IMR-90 (cell line): Measurements from ENCODE around the gene MMP25. TPM values are rescaled to one million over a fixed set of nuclear protein-coding genes. Genes with fewer than 3 reads are reported as not detected.

Experiments used
- ATAC-seq: fragments of 200-7000 bp; cut with Tn5 transposase; 2 replicates; pipeline ENCODE4 v1.9.1; 2020; ENCODE audit warnings: low read depth, mild to moderate bottlenecking, moderate library complexity
- BruUV-seq: library from RNA; stranded (reverse); fragments of 400-500 nt; replicated peaks from 2 replicates; lab custom pipeline; 2021; lab: Mats Ljungman, UMichigan
- CTCF ChIA-PET: fragments of 300-600 bp; formaldehyde crosslinking; extraction: SDS; loops from one replicate; lab custom pipeline; 2021; ENCODE audit warnings: antibody characterized with exemption; lab: Yijun Ruan, JAX
- POLR2A ChIA-PET: fragments of 300-600 bp; sonication (Branson Sonifier 250); formaldehyde crosslinking; loops from one replicate; lab custom pipeline; 2022; ENCODE audit warnings: antibody characterized with exemption; ENCODE audit not compliant: unreplicated experiment; lab: Charles Lee
- DNase-seq: peaks from one replicate; pipeline ENCODE4 v3.0.0; 2013
- H2AFZ ChIP-seq: replicated peaks from 2 replicates; pipeline ENCODE3; 2013; ENCODE audit warnings: low read length, mild to moderate bottlenecking; ENCODE audit not compliant: poor library complexity
- H2AK5ac ChIP-seq: 2 replicates; pipeline ENCODE4 v1.6.1; 2013; ENCODE audit warnings: low read depth, low read length, inconsistent platforms
- H2AK9ac ChIP-seq: replicated peaks from 2 replicates; pipeline ENCODE3; 2013; ENCODE audit warnings: mild to moderate bottlenecking, low read depth, low read length, moderate library complexity; ENCODE audit not compliant: poor library complexity
- H2BK120ac ChIP-seq: 2 replicates; pipeline ENCODE4 v1.6.1; 2013; ENCODE audit warnings: low read depth, low read length, inconsistent platforms
- H2BK15ac ChIP-seq: 3 replicates; pipeline ENCODE4 v1.6.1; 2013; ENCODE audit warnings: low read depth, low read length, inconsistent platforms
- H2BK20ac ChIP-seq: 2 replicates; pipeline ENCODE4 v1.6.1; 2013; ENCODE audit warnings: low read depth, mild to moderate bottlenecking, inconsistent platforms, low read length, moderate library complexity
- H2BK5ac ChIP-seq: 2 replicates; pipeline ENCODE4 v1.6.1; 2013; ENCODE audit warnings: mild to moderate bottlenecking, low read depth, low read length, inconsistent platforms; ENCODE audit not compliant: poor library complexity, severe bottlenecking
- H3K14ac ChIP-seq: replicated peaks from 2 replicates; pipeline ENCODE4 v1.6.1; 2013; ENCODE audit warnings: low read depth, low read length, inconsistent platforms
- H3K18ac ChIP-seq: 2 replicates; pipeline ENCODE4 v1.6.1; 2013; ENCODE audit warnings: low read depth, low read length, control low read depth
- H3K23ac ChIP-seq: 2 replicates; pipeline ENCODE4 v1.6.1; 2013; ENCODE audit warnings: low read depth, low read length, inconsistent platforms
- H3K27ac ChIP-seq: 2 replicates; pipeline ENCODE4 v1.5.1; 2013; ENCODE audit warnings: mild to moderate bottlenecking, control low read depth, low read length; ENCODE audit not compliant: insufficient read depth
- H3K27me3 ChIP-seq: 2 replicates; pipeline ENCODE4 v1.6.1; 2013; ENCODE audit warnings: low read length; ENCODE audit not compliant: control insufficient read depth, insufficient read depth
- H3K36me3 ChIP-seq: 2 replicates; pipeline ENCODE4 v1.6.1; 2013; ENCODE audit warnings: low read length, mixed read lengths; ENCODE audit not compliant: control insufficient read depth, insufficient read depth
- H3K4ac ChIP-seq: 2 replicates; pipeline ENCODE4 v1.6.1; 2013; ENCODE audit warnings: low read depth, low read length, inconsistent platforms
- H3K4me1 ChIP-seq: 2 replicates; pipeline ENCODE4 v1.6.1; 2013; ENCODE audit warnings: low read length, mixed read lengths; ENCODE audit not compliant: control insufficient read depth, insufficient read depth
- H3K4me2 ChIP-seq: 2 replicates; pipeline ENCODE4 v1.6.1; 2013; ENCODE audit warnings: low read depth, mild to moderate bottlenecking, control low read depth, low read length, moderate library complexity
- H3K4me3 ChIP-seq: 2 replicates; pipeline ENCODE4 v1.5.1; 2013; ENCODE audit warnings: low read depth, mild to moderate bottlenecking, control low read depth, low read length, moderate library complexity; ENCODE audit not compliant: insufficient read depth
- H3K56ac ChIP-seq: 2 replicates; pipeline ENCODE4 v1.6.1; 2013; ENCODE audit warnings: low read length, inconsistent platforms; ENCODE audit not compliant: insufficient read depth; ENCODE audit errors: extremely low read depth
- H3K79me1 ChIP-seq, 2 experiments: 2 replicates each; pipeline ENCODE4 v1.6.1; 2013; ENCODE audit warnings: low read length in 2 of 2, inconsistent platforms in 1 of 2, low read depth in 1 of 2
- H3K9ac ChIP-seq: 2 replicates; pipeline ENCODE4 v1.6.1; 2013; ENCODE audit warnings: low read depth, low read length, control low read depth
- H3K9me1 ChIP-seq: 2 replicates; pipeline ENCODE4 v1.6.1; 2013; ENCODE audit warnings: low read length, inconsistent platforms; ENCODE audit not compliant: insufficient read depth
- H3K9me3 ChIP-seq: 2 replicates; pipeline ENCODE4 v1.6.1; 2013; ENCODE audit warnings: low read length; ENCODE audit not compliant: control insufficient read depth, insufficient read depth
- H4K20me1 ChIP-seq: 2 replicates; pipeline ENCODE4 v1.6.1; 2013; ENCODE audit warnings: low read length, inconsistent platforms; ENCODE audit not compliant: insufficient read depth
- H4K5ac ChIP-seq: 2 replicates; pipeline ENCODE4 v1.6.1; 2013; ENCODE audit warnings: mild to moderate bottlenecking, low read depth, low read length, control low read depth
- H4K8ac ChIP-seq, 2 experiments: 2 replicates each; pipeline ENCODE4 v1.6.1; 2013; ENCODE audit warnings: low read depth in 2 of 2, low read length in 2 of 2, control low read depth in 1 of 2, inconsistent platforms in 1 of 2
- H4K91ac ChIP-seq: 2 replicates; pipeline ENCODE4 v1.6.1; 2013; ENCODE audit warnings: low read depth, low read length, inconsistent platforms; ENCODE audit not compliant: insufficient read depth
- MXI1 ChIP-seq: IDR thresholded peaks from 2 replicates; pipeline ENCODE4 v1.6.1; 2012; ENCODE audit warnings: low read depth, mild to moderate bottlenecking, low read length, moderate library complexity, borderline replicate concordance
- RAD21 ChIP-seq: IDR thresholded peaks from 2 replicates; pipeline ENCODE4 v1.6.1; 2012; ENCODE audit warnings: low read length, improper control_type of control experiment
- WGBS, 2 experiments: methylation state at CpG; one replicate each; pipeline versions ENCODE4 v1.1.5 to v1.1.7; 2013; ENCODE audit warnings: missing lambda C conversion rate in 2 of 2; ENCODE audit not compliant: insufficient read length in 1 of 2; ENCODE audit errors: extremely low coverage in 2 of 2; 5-methylcytosine and 5-hydroxymethylcytosine counted together
- dilution Hi-C: fragments of 300-500 bp; cut with HindIII; formaldehyde crosslinking; loops from one replicate; pipeline ENCODE4 v1.14.3; 2018; ENCODE audit warnings: low sequenced_read_pairs; ENCODE audit not compliant: unreplicated experiment
- in situ Hi-C: fragments of 300-500 bp; cut with MboI; formaldehyde crosslinking; loops from 3 replicates; pipeline ENCODE4 v1.14.3; 2019; ENCODE audit warnings: low sequenced_read_pairs, inconsistent platforms, mixed read lengths
- intact Hi-C: fragments of 100-400 bp; cut with micrococcal nuclease; formaldehyde crosslinking; loops from 2 replicates; pipeline ENCODE4 v1.10.0; 2022
- polyA plus RNA-seq, 3 experiments: library from polyadenylated mRNA; depleted of rRNA; stranded (reverse); fragments of >200 nt; gene quantifications; 2 replicates each; pipeline ENCODE4 v1.2.3, GENCODE V29; 2012; ENCODE audit warnings: low replicate concordance in 1 of 3
- total RNA-seq: library from RNA; depleted of rRNA; stranded (reverse); fragments of >200 nt; gene quantifications from 2 replicates; pipeline ENCODE4 v1.2.3, GENCODE V29; 2012
- TF ChIP-seq, protein P1 (sequence below): conservative IDR thresholded peaks from 2 replicates; pipeline ENCODE4 v1.5.1; 2012; ENCODE audit warnings: mild to moderate bottlenecking, low read depth, low read length, improper control_type of control experiment

MMP25 gene
- total and polyA plus RNA-seq, 2 of the 4 experiments (the other 2 are of a cell fraction), result 0.07 TPM; not detected in 1

DNA sequence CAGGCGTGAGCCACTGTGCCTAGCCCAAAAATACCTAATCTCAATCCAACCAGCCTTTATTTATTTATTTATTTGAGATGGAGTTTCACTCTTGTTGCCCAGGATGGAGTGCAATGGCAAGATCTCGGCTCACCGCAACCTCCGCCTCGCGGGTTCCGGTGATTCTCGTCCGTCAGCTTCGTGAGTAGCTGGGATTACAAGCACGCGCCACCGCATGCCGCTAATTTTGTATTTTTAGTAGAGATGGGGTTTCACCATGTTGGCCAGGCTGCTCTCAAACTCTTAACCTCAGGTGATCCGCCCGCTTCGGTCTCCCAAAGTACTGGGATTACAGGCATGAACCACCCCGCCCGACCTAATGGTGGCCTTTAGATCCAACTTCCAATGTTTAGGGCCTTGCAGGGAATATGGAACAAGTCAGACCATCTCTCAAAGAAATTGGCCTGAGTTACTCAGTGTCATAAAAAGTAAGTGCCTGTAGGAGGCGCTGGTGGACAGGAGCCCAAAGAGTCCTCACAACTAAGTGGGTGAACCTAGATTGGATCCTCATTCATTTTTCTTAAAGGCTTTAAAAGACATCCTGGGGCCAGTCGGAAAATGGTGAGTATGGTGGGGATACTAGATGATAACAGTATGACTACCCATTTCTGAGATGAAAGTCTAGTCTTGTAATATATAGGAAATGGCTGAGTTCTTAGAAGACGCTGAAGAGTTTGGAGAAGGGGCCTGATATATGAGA is 48.1 kb downstream of the MMP25 start:
- peak; percentile 23 for DNase-seq
- POLR2A ChIA-PET, result no interaction called here
- Histone ChIP-seq H3K9ac (no peak overlapping the region), H3K9me1 (peaks cover 4% of the 10 kb centered on the region), H3K79me1 (no peaks in the 10 kb centered on the region), H2AK5ac (no peak overlapping the region), H2BK5ac (no peak overlapping the region), H2BK15ac (no peak overlapping the region), H3K14ac (no peak overlapping the region), H3K4me3 (no peak overlapping the region), H3K27me3 (peaks cover 44% of the 10 kb centered on the region), H3K4ac (no peak overlapping the region), H4K20me1 (no peaks in the 10 kb centered on the region), H3K23ac (no peak overlapping the region), H4K8ac (no peak overlapping the region), H2AK9ac (no peak overlapping the region), H3K18ac (no peak overlapping the region), H2BK120ac (no peak overlapping the region), H3K56ac (no peak overlapping the region), H4K91ac (no peak overlapping the region), H3K4me2 (no peak overlapping the region), H3K9me3 (no peaks in the 10 kb centered on the region), H3K36me3 (no peaks in the 10 kb centered on the region), H2AFZ (no peak overlapping the region), H2BK20ac (no peak overlapping the region), H3K27ac (no peak overlapping the region), H3K4me1 (no peaks in the 10 kb centered on the region), H4K5ac (no peak overlapping the region)
- TF ChIP-seq RAD21, result peak; percentile 38
- TF ChIP-seq, protein P1, sequence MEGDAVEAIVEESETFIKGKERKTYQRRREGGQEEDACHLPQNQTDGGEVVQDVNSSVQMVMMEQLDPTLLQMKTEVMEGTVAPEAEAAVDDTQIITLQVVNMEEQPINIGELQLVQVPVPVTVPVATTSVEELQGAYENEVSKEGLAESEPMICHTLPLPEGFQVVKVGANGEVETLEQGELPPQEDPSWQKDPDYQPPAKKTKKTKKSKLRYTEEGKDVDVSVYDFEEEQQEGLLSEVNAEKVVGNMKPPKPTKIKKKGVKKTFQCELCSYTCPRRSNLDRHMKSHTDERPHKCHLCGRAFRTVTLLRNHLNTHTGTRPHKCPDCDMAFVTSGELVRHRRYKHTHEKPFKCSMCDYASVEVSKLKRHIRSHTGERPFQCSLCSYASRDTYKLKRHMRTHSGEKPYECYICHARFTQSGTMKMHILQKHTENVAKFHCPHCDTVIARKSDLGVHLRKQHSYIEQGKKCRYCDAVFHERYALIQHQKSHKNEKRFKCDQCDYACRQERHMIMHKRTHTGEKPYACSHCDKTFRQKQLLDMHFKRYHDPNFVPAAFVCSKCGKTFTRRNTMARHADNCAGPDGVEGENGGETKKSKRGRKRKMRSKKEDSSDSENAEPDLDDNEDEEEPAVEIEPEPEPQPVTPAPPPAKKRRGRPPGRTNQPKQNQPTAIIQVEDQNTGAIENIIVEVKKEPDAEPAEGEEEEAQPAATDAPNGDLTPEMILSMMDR, result peak; percentile 56
- no peak for TF ChIP-seq MXI1
- CTCF ChIA-PET, result no interaction called here
- in situ Hi-C loops (no loop called here), dilution Hi-C loops (no loop called here), intact Hi-C loops (no loop called here)
- BruUV-seq, result no TSS peak
- ATAC-seq, result no peak
- WGBS, 2 experiments, result 94% methylated on average over 9 of the region's 22 CpGs; no CpG with 5 or more reads in 1 of the 2 experiments
